Stimulated activated CD8-positive, alpha-beta memory T cell treated with anti-CD3 and anti-CD28 coated beads, Interleukin-4, amount 100 ng/mL, for 4 hours (primary cell): Measurements from ENCODE around the gene AGAP5.

Experiments
- DNase-seq, 2 donors: peaks; one replicate each; pipeline ENCODE4 v3.0.0-alpha.2; 2020; ENCODE audit warnings: low read depth in 2 of 2, low spot score in 1 of 2

Gene AGAP5

DNA sequence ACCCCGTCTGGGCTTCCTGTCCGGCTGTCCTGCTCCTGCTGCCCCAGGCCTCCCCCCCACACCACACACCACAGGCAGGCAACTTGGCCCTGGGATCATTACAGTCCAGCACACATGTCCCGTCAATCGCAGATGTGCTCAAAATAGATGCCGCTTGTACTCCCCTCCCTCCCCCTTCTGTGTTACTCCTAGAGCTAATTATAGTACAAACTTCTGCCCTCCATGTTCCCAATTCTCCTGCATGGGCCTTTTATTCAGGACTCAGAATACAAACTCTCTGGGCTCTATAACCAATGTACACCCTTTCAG is 42.0 kb downstream of the AGAP5 start, which contains the start of gene SYNPO2L:
Gene SYNPO2L (minus strand): TSS at position 40 of the 309 bp plus-strand sequence. CDS start 107 bp downstream, outside the sequence.
- no peak for DNase-seq

DNA sequence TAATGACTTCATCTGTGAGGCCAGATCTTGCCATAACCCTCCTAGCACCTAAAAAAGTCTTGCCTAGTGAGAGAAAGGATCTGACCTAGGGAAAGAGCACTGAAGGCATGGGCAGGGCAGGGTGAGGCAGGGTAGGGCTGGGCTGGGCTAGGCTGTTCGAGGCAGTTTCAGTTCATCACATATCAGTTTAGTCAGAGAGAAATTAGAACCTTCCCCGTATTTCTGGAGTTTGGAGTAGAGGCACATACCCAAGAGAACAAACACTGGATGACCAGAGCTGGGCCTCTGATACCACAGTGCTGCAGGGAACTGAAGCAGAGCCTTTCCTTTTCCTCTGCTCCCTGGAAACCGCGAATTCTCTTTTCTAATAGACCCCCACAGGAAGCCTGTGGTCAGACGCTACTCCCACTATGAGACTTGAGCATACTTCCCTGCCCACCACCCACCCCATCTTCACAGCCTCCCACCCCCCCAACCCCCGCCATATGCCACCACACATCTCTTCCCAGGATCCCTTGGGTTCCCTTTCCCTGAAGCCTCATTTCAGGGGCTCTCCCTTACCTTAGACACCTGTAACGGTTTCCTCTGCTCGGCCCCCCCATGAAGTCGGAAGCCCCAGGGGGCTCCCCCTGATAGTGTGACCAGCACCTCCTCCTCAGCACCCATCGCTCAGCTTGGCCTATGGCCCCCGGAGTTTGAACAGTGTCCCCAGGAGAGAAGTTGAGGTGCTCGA is 42.5 kb downstream of the AGAP5 start:
- DNase-seq: no peak

DNA sequence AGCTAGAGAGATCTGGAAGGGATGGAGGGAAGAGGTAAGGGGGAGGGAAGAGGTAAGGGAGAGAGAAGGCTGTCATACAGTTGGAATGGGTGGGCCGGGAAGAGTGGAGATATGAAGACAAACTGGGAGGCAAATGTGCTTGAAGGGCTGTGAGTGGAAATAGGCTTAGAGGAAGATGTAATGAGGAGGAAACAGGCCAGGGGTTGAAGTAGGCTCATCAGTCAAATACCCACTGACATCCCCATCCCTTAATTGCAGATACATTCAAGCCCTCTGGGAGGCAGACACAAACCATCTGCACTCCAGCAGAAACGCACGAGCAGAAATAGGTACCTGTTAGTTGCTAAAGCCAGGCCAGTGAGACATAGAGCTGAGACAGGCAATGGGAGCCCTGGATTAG is 44.2 kb downstream of the AGAP5 start:
- DNase-seq: no peak

DNA sequence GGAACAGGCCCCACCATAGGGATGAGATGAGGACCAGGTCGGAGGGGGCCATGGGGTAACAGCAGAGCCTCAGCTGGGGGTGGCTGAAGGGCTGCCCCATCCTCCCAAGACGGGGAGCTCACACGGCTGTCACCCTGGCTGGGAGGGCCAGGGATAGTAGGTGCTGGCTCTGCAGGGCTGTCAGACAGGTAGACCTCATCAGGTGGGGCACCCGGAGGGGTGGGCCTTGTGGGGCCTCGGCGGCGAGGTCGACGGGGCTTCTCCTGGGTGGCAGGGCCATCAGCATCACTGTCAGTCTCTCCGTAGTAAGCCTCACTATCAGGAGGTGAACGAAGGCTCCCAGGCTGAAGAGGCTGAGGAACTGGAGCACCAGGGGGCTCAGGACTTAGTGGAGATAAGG is 44.7 kb downstream of the AGAP5 start:
- no peak for DNase-seq

DNA sequence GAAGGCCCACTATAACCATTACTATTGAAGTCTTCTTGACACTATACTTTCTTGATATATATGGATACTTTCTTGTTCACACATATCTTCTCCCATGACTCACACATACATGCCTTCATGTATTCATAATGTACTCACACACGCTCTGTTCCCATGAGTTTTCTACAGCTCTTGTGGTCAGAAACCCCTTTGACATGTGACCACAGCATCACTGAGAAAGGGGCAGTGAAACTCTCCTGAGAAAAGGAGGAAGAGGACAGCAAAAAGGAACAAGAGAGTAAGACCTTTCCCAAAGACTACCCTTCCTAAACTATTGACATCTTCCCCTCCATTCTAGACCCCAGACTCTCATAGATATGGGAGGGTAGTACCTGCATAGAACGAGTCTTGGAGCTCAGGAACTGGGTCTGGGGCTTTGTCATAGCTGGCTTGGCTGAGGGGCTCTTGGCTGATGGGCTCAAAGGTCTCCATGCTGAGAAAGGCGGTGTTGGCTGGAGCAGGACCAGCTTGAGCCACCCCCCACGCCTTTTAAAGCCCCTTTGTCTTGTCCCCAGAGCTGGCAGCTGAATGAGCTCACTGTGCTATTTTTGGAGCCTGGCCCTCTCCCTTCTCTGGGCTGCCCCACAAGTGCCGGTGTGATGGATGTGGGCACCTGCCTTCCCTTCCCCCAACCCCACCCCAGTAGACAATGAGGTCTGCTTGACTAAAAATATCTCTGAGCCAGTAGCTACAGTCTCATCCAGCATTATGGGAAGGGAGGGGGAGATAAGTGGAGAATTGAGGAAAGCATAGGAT is 47.2 kb downstream of the AGAP5 start:
- no peak for DNase-seq

DNA sequence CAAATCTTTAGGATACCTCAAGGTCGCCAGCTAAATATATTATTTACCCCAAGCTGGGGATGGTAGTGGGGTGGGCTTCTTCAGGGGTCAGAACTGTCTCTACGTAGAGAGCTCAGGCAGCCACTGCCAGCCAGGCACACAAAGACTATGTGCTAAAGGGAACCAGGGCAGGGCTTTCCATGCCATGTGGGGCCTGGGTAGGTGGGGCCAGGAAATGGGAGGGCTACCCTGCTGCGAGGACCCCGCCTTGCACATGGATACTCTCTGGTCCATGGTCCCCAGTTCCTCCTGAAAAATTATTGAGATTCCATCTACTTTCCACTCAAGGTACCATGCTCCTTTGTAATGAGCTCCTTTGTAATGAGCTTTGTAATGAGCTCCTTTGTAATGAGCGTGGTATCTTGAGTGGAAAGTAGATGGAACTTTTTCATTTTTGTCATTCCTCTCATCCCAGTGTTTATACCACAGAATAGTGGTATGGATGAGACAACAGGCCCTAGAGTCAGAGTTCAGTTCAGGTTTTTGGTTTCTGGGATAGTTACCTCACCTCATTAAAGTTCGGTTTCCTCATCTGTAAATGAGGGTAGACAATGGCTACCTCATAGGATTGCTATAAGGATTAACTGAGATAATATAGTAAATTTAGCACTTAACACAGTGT is 47.9 kb downstream of the AGAP5 start:
- DNase-seq: no peak

DNA sequence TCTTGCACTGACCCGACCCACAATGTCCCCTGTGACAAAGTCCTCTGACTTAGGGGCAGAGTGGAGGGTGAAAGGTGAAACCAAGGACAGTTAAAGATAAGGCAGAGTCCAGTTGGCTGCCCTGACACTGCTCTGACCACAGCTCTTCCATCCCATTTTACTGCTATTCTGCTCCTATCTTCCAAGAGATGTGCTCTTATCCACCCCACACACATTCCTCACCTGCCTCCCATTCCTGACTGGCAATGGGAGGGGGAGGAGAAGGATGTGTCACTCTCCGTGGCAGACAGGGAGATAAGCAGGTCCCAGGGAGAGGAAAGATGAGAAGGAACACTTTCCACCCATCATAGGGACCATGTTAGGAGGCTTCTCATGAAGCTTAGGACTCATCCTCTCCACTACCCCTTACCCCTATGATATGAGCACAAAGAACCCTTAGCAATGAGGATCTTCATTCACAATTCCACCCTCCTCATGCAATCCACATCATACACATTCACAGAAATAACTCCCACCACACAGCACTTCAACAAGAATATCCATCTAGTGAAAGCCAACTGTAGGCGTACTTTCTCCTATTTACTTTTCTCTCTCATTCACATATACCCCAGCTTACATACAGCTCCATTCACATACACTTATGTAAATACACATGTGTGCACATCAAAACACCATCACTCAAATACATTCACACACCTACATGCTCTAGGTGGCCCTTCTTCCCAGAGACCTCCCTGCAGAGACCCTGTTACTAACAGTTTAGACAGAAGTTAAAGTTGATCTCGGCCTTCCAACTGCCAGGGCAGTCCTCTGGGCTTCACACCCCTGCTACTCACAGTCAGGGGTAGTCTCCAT is 48.7 kb downstream of the AGAP5 start:
- no peak for DNase-seq

DNA sequence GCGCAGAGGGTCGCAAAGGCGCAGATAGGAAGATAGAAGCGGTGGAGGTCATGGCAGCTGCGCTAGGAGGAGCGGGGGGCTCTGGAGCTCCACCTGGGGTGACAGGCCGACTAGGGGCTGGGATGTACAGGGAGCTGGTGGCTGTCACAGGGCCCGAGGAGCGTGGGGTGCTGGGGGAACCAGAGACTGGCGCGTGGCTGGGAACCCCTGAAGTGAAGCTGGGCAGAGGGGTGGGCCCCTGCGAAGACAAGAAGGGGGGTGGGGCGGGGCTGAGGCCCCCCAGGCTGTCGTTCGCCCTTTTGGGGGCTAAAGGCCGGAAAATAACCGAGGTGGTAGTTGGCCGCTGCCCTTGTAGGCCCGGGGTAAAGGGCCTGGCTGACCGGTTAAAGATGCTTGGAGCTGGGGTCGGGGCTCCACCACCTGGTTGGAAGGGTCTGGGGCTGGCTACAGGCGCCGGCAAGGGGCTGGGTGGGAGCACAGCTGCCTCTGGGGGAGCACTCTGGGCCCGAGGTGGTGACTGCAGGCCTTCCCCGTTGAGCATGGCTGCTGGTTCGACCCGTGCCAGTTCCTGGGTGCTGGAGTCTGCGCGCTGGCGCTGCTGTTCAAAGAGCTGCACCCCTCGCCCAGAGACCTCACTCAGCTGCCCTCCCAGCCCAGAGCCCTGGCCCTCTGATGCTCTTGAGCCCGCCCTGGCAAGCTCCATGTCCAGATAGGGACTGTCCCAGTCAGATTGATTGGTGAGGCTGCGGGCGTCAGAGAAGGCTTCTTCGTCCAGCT is 49.8 kb downstream of the AGAP5 start:
- DNase-seq: no peak

DNA sequence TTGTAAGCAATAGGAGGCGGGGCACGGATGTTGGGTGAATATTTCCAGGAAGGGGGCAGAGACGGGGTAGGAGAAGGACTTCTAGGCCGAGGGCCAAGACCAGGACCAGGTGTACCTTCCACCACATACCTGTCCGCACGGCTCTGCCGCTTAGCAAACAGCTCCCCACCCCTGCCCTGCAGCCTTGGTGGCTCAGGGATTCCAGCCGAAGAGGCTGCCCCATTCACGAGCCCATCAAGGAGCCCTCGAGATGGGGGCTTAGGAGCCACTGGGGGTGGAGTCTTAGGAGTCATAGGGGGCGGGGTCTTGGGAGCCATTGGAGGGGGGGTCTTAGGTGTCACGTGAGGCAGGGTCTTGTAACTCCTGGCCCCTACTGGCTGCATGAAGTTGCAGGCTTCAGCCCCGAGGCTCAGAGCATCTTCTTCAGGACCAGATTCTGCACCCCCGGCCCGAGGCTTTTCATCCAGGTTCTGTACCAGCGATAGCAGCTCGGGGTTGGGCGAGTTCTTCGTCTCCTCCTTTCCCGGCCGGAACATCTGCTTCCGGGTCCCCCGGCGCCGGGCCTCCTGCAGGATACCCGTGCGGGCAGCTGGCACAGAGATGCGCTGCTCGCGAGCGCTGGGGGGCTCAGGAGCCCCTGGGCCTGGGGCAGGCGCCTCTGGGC is 50.6 kb downstream of the AGAP5 start:
- no peak for DNase-seq

DNA sequence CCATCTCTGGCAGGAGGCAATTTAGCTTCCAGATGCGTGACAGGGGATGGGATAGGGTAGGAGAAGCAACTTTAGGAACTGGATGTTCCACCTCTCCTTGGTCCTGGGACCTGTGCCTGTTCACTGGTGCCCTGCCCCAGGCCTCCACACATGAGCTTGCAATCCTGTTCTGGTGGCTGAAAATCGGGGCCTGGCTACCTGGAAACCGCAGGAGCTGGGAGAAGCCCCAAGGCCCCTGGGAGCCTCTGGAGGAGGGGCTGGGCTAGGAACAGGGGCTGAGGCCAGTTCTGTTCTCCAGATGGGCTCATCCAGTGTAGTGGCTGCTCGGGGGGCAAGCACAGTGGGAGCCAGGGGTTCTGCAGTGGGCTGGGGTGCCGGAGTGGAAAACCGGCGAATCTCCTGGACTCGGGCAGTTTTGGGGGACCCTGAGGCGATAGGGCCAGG is 51.3 kb downstream of the AGAP5 start:
- no peak for DNase-seq

DNA sequence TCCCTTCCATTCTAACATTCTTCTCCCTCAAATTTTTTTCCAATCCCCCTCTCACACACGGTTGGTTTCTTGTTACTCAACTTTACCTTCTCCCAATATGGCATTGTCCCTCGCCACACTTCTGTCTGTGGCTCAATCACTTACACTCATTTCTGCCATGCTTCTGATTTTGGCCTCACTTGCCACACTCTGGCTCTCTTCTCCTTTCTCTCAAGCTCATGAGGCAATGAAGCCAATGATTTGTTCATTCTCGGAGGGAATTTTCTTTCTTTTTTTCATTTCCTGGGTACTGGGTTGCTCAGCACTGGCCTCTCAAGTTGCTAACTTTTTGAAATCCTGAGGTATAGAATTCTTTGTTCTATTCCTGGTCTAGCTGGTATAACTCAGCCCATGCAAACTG is 52.7 kb downstream of the AGAP5 start:
- no peak for DNase-seq

DNA sequence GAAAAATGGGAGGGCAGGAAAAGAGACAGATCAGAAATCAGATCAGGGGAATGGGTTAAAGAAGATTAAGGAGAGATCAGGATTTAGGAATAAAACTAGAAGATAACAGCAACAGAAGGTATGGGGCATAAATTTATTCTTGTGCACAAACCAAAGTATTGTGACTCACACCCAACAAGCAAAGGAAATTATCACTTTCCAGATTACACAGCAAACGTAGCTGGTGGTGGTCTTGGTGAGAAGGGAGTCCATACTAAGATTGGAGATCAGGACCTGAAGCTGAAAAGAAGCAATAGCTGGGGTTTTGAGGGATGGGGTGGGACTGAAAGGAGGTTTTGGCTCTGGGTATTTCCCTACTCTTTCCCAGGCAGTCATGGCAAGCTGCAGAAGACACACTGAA is 53.1 kb downstream of the AGAP5 start:
- DNase-seq: no peak

DNA sequence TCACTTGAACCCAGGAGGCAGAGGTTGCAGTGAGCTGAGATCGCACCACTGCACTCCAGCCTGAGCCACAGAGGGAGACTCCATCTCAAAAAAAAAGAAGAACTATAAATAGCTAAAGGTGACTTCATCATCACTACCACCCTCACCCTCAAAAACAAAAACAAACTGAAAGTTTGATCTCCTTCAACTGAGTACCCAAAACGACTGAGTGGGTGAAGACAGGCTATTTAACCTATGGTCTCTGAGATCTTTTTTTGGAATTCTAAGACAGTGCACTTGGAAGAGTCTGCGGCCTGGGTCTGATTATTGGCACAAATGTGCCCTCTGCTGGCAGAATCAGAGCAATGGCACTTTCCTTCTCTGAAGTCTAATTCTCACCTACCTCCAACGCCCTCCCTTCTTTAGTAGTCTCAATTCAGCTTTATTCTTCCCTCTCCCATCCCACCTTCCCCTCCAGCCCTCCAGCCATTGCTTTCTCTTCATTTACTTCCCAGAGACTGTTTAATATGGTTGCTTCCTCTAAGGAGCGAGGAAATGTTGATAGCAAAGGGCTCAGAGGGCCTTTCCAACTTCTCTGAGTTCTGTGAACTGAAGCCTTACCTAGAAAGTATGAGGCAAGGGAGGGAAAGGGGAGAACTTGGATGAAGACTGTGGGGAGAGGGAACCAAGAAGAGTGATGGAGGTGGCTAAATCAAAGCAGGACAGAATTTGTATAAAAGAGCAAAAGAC is 53.7 kb downstream of the AGAP5 start:
- no peak for DNase-seq

DNA sequence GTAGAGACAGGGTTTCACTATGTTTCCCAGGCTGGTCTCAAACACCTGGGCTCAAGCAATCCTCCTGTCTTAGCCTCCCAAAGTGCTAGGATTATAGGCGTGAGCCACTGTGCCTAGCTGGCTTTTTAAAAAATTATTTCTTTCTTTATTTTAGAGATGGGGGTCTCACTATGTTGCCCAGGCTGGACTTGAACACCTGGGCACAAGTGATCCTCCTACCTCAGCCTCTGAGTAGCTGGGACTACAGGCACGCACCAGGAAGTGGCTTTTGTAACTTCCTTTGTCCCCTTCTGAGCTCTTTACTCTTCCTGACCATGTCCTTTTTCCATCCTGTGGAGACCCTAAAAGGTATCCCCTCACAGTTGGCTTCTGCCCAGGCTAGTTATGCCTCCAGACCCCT is 54.5 kb downstream of the AGAP5 start:
- no peak for DNase-seq

DNA sequence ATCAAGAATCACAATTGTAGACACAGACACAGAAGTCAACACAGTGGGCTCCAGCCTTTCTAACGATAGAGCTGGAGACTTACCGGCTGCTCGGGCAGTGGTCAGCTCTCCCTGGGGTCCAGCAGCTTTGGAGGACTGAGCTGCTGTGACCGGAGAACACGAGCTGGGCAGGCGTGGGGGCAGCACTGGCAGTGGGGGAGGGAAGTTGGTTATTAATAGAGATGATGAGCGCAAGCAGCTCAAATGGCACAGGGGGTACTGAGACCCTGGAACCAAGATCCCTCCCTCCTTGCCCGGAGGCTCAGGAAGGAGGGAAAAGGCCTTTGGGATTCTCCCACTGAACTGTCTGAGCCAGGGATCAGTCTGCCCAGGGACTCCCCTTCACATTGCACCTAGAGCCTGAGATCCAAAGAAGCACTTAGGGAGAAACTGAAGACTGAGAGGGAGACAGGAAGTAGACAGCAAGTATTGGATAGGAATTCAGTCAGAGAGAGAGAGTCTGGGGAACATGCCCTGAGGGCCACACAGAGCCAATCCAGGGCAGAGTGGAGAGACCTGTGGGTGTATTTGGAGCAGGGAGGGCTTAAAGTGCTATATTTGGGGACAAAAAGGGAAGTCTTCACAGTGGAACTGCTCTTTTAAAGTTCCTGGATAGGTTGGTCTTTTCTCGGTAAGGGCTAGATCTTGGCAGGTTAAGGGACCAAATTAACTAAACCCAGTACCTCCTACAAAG is 56.4 kb downstream of the AGAP5 start, which contains the start of gene MYOZ1:
Gene MYOZ1 (minus strand): TSS at position 147 of the 733 bp plus-strand sequence. CDS start 1,457 bp downstream, outside the sequence.
- no peak for DNase-seq

DNA sequence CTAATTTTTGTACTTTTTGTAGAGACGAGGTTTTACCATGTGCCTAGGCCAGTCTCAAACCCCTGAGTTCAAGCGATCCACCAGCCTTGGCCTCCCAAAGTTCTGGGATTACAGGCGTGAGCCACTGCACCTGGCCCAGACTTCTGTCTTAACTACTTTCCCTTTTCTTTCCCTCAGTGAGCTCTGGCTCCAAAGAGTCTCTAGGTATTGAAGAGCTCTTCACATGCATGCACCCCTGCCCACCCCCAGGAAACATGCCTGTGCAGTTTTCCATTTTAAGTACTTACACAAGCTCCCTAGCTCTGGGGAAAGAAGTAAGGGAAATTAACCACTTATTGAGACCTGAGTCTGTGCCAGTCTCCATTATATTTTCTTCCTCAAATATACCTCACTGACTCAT is 58.6 kb downstream of the AGAP5 start:
- DNase-seq: no peak

DNA sequence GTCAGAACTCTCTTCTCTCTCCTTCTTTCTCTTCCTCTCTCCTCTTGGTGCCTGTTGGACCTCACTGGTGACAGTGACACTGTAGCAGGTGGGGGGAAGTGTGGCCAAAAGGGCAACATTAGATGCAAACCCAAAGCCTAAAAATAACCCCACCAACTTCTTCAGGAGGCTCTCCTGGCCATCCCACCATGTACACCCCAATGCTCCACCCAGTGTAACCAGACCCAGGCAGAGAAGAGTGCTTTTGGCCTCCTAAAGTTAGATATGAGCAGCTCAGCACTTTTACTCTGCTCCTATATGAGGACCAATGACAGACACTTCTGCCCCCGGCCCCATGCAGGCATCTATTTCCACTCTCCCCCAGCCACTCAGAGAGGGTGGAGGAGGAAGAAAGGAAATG is 62.1 kb downstream of the AGAP5 start:
- no peak for DNase-seq

DNA sequence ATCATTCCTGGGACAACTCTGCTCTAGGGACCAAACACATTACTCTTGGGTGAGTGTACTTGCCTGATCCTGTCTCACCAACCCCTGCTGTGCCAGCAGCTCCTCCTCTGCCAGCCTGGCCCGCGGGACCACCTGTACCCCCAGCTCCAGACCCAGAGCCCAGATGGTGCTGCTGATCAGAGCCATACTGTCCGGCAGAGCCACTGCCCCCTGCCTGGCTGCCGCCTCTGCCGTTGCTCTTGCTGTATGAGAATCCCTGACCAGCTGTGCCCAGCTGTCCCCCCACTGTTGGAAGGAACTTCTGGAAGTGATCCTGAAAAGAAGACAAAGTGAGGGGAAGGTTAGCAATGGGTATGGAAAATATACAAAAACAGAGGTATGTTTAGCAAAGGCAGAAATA is 63.5 kb downstream of the AGAP5 start:
- DNase-seq: no peak
